ENCODE results near the gene DUSP28.

DNA sequence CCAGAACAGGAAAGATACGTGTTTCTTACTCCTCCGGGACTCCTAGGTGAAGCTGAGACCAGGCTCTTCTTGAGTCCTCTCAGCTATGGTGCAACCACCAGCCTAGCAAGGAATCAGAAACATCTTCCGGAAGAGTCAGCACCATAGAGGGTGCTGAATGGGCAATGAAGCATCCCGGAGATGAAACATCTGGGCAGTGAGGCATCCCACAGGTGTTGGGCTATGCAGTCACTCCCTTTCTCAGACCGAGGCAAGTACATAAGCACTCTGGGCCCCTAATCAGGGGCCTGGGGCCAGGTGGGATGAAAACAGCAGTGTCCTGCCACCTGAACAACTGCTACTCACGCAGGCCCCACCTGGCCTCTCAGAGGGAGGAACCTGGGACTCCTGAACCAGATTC is 24.9 kb downstream of the DUSP28 start:
- TF ChIP-seq, protein P1, sequence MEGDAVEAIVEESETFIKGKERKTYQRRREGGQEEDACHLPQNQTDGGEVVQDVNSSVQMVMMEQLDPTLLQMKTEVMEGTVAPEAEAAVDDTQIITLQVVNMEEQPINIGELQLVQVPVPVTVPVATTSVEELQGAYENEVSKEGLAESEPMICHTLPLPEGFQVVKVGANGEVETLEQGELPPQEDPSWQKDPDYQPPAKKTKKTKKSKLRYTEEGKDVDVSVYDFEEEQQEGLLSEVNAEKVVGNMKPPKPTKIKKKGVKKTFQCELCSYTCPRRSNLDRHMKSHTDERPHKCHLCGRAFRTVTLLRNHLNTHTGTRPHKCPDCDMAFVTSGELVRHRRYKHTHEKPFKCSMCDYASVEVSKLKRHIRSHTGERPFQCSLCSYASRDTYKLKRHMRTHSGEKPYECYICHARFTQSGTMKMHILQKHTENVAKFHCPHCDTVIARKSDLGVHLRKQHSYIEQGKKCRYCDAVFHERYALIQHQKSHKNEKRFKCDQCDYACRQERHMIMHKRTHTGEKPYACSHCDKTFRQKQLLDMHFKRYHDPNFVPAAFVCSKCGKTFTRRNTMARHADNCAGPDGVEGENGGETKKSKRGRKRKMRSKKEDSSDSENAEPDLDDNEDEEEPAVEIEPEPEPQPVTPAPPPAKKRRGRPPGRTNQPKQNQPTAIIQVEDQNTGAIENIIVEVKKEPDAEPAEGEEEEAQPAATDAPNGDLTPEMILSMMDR (IDR thresholded peaks at IDR 0.05): no peak
- no peak for TF ChIP-seq POLR2A (IDR thresholded peaks at IDR 0.05)
